Measurements from ENCODE around the gene INPP5D.
"Not testable (repeated sequence)": the region's sequence is repeated elsewhere in the genome, so short reads cannot be mapped to it uniquely, and the experiment has no call there.

Gene INPP5D

GRCh38 chr2:233147829-233148167 is 87.7 kb downstream of the INPP5D start:
- no peak for DNase-seq

DNA sequence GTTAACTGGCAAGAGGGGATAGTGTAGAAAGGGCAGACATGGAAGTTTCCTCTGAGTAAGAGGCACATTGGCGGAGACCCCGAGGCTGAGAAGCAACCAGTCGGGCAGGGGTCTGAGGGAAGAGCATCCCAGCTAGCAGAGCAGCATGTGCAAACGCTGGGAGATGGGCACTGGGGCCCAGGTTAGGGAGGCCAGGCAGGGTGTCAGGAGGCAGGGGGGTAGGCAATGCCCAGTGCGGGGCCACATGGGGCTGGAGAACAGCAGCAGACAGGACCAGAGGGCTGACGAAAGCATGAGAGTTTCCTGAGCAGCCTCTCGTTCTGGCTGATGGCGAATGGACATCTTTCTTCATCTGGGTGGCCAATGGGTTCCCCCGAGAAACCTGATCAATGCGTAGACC is 88.2 kb downstream of the INPP5D start:
- DNase-seq = no peak

DNA sequence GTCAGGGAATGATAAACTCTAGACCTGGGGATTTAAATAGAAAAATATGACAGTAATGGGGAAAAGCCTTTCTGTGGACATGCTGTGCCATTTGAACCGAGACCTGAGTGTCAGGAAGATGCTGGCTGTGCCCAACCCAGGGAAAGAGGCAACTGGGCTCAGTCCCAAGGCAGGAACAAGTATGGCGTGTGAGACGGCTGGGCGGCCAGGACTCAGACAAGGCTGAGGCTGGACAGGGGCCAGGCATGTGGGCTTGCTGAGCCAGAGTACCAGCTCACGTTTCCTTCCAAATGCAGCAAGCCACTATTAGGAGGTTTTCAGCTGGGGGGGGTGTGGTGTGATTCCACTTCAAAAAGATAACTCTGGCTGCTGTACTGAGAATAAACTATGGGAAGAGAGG is 92.4 kb downstream of the INPP5D start:
- no peak for DNase-seq

DNA sequence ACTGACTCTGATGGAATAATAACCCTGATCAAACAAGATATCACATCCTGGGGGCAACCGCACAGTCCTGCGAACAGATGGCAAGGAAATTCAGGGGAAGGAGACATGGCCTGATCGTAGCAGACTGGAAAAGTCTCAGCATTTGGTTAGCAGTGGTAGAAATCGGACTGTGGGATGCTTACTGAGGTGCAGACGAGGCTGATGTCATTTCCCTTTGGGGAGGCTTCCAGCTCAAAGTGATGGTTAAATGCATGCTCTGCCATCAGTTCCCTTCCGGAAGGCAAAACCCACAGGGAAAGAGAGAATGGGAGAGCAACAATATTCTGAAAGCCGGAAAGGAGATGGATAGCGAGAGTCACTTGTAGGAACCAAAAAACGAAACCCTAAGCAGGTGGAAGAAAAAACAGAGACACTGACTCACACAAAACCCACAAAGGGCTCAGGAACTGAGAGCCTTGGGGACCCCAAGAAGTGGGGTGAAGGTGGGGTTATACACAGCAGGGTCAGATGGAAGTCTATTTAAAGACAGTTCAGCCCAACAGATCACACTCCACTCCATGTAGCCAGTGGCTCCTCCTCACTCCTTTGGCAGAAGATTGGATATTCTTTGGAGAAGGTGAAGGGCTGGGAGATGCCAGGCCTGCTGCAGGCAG is 93.1 kb downstream of the INPP5D start:
- DNase-seq = no peak

DNA sequence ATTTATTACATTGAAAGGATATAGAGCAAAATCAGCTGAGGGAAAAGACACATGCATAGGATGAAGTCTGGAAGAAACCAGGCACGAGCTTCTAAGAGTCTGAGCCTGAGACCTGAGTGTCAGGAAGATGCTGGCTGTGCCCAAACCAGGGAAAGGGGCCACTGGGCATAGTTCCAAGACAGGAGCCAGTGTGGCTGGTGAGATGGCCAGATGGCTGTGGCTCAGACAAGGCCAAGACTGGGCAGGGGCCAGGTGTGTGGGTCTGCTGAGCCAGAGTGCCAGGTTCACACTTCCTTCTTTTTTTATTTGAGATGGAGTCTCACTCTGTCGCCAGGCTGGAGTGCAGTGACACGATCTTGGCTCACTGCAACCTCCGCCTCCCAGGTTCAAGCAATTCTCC is 95.9 kb downstream of the INPP5D start:
- no peak for DNase-seq

GRCh38 chr2:233156461-233156860 is 96.3 kb downstream of the INPP5D start:
- not testable (repeated sequence) for DNase-seq

- DNase-seq = no peak
Measured at GRCh38 chr2:233161730-233162129, 101.6 kb downstream of the INPP5D start.

DNA sequence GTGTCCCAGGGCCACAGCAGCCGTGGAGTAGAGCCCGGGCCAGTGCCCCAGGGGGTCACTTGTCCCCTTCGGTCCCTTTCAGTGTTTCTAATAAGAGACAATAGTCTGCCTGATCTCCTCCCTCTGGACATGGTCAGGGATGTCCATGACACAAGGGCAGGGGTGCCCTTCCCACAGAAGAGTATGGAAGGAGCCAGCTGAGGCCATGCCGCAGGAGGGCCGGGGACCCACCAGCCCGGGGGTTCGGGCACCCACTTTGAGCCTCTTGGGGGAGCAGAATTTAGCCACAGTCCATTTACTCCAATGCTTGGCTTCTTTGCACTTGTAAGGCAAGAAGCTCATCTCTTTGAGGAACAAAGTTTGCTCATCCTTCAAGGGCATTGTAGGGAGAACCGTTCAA is 102.6 kb downstream of the INPP5D start:
- no peak for DNase-seq

- DNase-seq = no peak
Measured at GRCh38 chr2:233163486-233164103, 103.5 kb downstream of the INPP5D start.

- no peak for DNase-seq
Measured at GRCh38 chr2:233164128-233164635, 104.0 kb downstream of the INPP5D start.

GRCh38 chr2:233164967-233165366 is 104.8 kb downstream of the INPP5D start:
- no peak for DNase-seq

DNA sequence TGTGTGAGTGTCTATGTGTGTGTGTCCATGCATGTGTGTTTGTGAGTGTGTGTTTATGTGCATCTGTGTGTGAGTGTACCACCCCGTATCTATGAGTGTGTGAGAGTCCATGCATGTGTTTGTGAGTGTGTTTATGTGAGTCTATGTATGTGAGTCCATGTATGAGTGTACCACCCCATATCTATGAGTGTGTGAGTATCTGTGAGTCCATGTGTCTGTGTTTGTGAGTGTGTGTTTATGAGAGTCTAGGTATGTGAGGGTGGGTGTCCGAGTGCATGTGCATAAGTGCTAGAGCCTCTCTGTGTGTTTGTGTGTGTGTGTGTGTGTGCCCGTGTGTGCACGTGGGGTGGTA is 105.4 kb downstream of the INPP5D start:
- DNase-seq = no peak

DNA sequence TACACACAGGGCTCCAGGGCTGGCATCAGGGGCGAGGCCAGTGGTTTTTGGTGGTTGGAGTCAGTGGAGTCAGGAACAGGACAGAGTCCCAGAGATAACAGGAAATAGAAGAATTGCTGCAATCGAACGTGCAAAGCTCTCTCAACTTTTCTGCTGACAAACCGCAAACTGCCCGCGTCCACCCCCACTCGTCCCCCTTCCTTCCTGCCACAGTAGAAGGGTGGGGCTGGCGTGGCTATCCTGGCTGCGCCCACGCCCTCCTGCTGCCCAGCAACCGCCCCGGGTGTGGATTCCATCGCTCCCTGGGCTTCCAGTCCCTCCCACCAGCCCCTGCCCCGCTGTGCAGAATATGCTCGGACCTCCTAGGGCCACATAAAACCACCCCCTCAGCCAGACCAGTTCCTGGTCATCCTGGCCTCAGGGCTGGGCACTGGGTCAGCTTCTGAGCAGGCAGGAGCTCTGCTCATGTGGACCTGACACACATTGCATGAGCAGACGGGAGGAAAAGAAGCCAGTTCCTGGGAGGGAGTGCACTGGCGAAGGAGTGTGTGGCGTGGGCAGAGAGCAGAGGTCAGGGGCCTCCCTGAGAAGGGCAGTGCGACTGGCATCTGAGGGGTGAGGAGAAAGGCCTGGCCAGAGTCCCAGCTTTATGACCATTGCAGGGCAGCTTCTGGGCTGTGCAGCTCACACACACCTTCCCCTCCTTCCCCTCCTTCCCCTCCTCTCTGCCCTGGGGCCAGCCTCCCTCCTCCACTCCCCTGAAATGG is 105.9 kb downstream of the INPP5D start:
- DNase-seq = no peak

GRCh38 chr2:233168445-233168844 is 108.3 kb downstream of the INPP5D start:
- DNase-seq = no peak

GRCh38 chr2:233168919-233169318 is 108.8 kb downstream of the INPP5D start:
- DNase-seq = no peak

DNA sequence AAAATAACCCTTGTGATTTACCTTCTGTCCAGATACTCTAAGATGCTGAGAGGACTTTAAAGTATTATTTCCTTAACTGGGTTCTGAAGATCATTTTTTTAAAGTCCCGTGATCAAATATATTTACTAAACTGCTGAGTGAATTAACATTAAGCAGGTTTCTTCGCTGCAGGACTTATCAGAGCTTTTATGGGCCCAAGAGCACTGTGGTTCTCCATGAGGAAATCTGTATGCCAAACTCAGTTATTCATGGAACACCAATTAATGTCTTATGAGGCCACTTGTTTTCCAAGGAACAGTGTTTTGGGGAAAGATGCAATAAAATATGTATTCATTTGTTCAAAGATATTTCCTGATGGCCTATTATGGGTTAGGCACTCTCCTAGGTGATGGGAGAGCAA is 111.2 kb downstream of the INPP5D start:
- no peak for DNase-seq

DNA sequence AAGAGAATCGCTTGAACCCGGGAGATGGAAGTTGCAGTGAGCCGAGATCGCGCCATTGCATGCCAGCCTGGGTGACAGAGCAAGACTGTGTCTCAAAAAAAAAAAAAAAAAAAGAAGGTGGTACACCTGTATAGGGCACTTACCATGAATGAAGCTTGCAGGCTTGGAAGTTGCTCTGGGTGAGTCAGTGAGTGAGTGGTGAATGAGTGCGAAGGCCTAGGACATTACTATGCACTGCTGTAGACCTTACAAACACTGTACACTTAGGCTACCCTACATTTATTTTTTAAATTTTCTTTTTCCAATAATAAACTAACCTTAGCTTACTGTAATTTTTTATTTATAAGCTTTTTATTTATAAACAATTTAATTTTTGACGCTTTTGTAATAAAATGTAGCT is 113.0 kb downstream of the INPP5D start:
- no peak for DNase-seq

DNA sequence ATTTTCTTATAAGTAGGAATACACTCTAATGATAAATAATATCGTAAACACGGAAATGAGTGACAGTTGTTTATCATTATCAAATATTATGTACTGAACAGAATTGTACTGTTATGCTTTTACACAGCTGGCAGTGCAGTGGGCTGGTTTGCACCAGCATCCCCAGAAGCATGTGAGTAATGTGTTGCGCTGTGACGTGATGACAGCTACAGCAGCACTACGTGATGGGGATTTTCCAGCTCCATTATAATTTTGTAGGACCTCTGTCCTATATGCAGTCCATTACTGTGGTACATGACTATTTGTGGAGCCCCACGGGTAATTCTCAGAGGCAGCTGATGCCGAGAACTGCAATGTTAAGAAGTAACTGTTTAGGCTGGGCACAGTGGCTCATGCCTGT is 114.0 kb downstream of the INPP5D start:
- no peak for DNase-seq

DNA sequence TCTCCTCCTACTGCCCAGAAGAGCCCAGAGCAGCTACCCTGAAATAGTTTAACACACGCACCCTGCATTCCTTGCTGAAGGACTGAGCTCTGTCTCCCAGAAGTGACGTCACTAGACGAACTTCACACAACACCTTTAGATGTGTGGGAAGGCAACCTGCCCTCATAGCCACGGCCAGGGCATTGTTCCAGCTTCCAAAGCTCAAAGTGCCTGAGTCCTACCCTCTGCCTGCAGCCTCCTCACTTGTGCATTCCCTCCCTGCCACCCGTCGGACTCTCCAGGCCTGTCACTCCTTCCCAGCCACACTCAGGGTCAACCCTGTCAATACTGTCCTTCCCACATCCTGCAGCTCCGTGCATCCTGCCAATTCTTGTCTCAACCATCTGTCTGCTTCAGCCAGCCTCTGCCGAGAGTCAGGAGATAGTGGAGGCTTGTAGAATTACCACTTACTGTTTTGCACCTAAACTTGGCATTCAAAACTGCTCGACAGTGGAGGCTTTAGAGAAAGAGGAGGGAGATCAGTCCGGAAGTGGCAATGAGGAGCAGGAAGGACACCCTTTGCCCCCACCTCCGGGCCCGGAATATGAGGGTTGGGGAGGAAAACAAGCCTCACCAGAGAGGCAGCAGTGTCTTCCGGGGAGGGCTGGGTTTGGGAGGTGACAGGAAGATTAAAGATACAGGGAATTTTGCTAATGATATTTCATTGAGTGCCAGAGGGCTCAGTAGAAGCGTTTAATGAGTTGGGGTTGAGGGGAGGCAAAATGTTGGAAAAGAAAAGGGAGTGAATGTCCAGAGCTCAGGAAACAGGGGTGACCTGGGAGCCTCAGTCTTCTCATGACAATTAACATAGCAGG is 119.1 kb downstream of the INPP5D start:
- no peak for DNase-seq

DNA sequence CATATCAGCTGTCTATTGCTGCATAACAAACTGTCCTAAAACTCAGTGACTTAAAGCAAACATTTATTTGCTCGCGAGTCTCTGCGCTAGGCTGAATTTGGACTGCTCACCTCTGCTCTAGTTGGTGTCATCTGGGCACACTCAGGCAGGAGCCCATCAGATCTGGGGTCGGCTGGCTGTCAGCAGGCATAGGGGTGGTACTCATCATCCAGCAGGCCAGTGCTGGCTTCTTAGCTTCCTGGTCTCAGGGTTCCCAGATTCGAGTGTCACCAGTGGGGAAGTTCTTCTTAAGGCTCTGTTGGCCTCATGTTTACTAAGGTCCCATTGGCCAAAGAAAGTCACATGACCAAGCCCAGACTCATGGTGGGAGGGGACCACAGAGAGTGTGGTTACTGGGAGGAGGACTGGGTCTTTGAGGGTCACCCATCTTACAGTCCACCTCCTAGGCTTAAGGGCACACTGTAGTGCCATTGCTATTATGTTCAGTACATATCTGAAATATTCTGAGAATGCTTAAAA is 119.8 kb downstream of the INPP5D start:
- DNase-seq = no peak

DNA sequence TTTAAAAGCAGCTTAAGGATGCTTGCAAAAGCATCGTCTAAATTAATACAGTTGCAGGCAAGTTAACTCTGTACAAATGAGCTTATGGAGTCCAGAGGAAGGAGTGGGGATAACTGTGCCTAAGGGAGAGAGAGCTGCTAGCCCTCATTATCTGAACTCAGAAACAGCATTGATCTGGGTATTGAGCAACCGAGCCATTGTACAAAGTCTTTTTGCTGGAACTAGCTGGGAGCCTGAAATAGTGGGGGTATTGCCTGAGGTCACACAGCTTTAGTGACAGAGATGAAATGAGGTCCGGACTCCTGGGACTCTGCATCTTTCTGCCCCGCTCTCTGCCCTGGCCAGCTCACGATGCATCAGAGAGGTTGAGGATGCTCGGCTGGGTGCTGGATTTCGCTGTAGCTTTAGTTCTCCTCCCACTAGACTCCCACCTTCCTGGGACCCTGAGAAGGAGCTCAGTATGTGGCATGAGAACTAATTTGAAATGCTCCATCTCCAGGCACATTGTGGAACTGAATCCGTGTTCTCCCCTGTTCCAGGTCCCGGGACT is 123.8 kb downstream of the INPP5D start:
- DNase-seq = no peak

- DNase-seq = no peak
Measured at GRCh38 chr2:233184669-233185068, 124.5 kb downstream of the INPP5D start.

DNA sequence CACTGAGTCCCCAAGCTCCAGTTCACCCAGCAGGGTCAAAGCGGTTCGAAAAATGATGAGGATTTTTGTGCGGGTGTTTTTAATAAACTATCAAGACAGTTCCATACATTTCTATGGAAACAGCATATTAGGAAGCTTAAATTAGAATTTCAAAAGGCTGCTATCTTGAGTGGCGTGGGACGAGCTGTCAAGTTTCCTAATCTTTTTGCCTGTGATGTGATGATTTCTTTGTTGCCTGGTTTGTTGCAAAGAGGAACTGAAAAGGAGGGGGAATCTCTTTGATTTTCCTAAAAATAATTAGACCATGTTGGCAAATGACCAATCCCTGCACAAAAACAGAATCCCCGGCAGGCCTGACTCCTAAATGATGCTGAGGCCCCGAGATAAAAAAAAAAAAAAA is 125.2 kb downstream of the INPP5D start:
- DNase-seq = no peak
